ENCODE measurements around the gene MED27. TPM values are rescaled to one million over a fixed set of nuclear protein-coding genes. Genes with fewer than 3 reads are reported as not detected.

Gene MED27
- total and polyA plus RNA-seq, 9 of the 15 experiments (the other 6 are each of a cell fraction or from before 2014, with no cell fraction given): 24.4 to 91.0 (median 36.1) TPM

DNA sequence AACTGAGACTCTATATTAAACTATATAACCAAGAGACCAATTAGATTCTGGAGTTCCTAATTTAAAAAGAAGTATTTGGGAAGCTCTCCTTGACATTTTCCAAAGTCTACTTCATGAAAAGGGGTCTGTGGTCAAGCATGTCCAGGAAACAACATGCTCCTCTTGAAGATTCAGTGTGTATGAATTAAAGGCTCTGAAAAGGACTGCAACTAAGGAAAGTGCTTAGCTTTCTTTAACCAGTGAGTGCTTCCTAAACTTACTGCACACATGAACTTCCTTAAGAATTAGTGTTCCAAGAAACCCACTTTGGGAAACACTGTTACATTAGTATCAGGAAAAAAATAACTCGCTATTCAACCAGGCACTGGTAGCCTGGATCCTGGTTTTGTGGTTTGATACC, 167.6 kb downstream of the MED27 start:
- WGBS (ENCODE audit: insufficient coverage, low coverage, missing lambda C conversion rate): 48% methylated on average over 1 of the region's 1 CpG
- H3K27me3 ChIP-seq (ENCODE audit: control insufficient read depth in 2 of 2, insufficient read depth in 2 of 2, low read length in 2 of 2): no peaks in the 10 kb centered on the region
- H3K79me2 ChIP-seq (ENCODE audit: control insufficient read depth, insufficient read depth, low read length): no peaks in the 10 kb centered on the region
- ChIA-PET CTCF (ENCODE audit: low intra/inter-chr PET ratio) (no interaction called here), POLR2A (no interaction called here)
- no peak overlapping the region for H3K27ac ChIP-seq (ENCODE audit: extremely low read depth, low read depth, low read length)
- no TSS peak for BruUV-seq (replicated peaks)
- no peak overlapping the region for H2AFZ ChIP-seq (ENCODE audit: low read depth, low read length)
- H3K9ac ChIP-seq (ENCODE audit: insufficient read depth in 1 of 2, low read depth in 2 of 2, low read length in 2 of 2): no peak overlapping the region
- no peaks in the 10 kb centered on the region for H3K4me1 ChIP-seq (replicated peaks in 1 of 2; ENCODE audit: control insufficient read depth in 2 of 2, insufficient read depth in 2 of 2, low read length in 2 of 2)
- intact Hi-C loops (cut with micrococcal nuclease) (no loop called here), in situ Hi-C loops (cut with MboI) (no loop called here)
- no peaks in the 10 kb centered on the region for H3K36me3 ChIP-seq (ENCODE audit: control insufficient read depth, insufficient read depth, low read length)
- H3K4me3 ChIP-seq: no peak overlapping the region
- H3K9me3 ChIP-seq (replicated peaks; ENCODE audit: control insufficient read depth, insufficient read depth, low read depth, low read length): no peaks in the 10 kb centered on the region
- H3K4me2 ChIP-seq (ENCODE audit: insufficient read depth, low read length): no peak overlapping the region
- peaks cover 6% of the 10 kb centered on the region for H3K9me1 ChIP-seq (ENCODE audit: control insufficient read depth, insufficient read depth, low read length)
- TF ChIP-seq SREBF1 (IDR thresholded peaks at IDR 0.05; ENCODE audit: borderline replicate concordance, low read depth, low read length): no peak
- TF ChIP-seq ZNF239 (CRISPR knock-in tag; IDR thresholded peaks at IDR 0.05): peak; percentile 92
- no peak for TF ChIP-seq ZFP1 (CRISPR knock-in tag; IDR thresholded peaks at IDR 0.05)
- TF ChIP-seq ZNF184 (CRISPR knock-in tag; IDR thresholded peaks at IDR 0.05): no peak
- DNase-seq (ENCODE audit: extremely low read depth in 1 of 4, low spot score in 3 of 4): no peak
- ATAC-seq: no peak
- no peak for FAIRE-seq
- H4K20me1 ChIP-seq (replicated peaks; ENCODE audit: control insufficient read depth, insufficient read depth, low read length): 0 out of 2 replicates have a peak, but pooled peaks cover 5% of the 10 kb centered on the region

GRCh38 chr9:131910572-131910971, 169.1 kb downstream of the MED27 start:
- in situ Hi-C loops (cut with MboI): no loop called here
- TF ChIP-seq ATF1 (CRISPR knock-in tag; IDR thresholded peaks at IDR 0.05): no peak
- TF ChIP-seq ATF1 (tag; IDR thresholded peaks at IDR 0.05): no peak
- no peak for TF ChIP-seq ZNF551 (CRISPR knock-in tag; IDR thresholded peaks at IDR 0.05)
- no peak for TF ChIP-seq KLF16 (IDR thresholded peaks at IDR 0.05)
- TF ChIP-seq ZNF407 (IDR thresholded peaks at IDR 0.05; ENCODE audit: low read depth): no peak
- TF ChIP-seq RBM34 (IDR thresholded peaks at IDR 0.05; ENCODE audit: borderline replicate concordance, insufficient read depth, low read length): no peak
- no peak for TF ChIP-seq ILF3 (IDR thresholded peaks at IDR 0.05; ENCODE audit: borderline replicate concordance)

More at GRCh38 chr9:131910572-131910971, 169.1 kb downstream of the MED27 start:
- FAIRE-seq (no peak), DNase-seq (ENCODE audit: extremely low read depth in 1 of 4, low spot score in 3 of 4) (no peak), ATAC-seq (no peak)
- peaks cover 6% of the 10 kb centered on the region for H3K9me1 ChIP-seq (ENCODE audit: control insufficient read depth, insufficient read depth, low read length)
- no peak overlapping the region for H2AFZ ChIP-seq (ENCODE audit: low read depth, low read length)
- H3K79me2 ChIP-seq (ENCODE audit: control insufficient read depth, insufficient read depth, low read length): no peaks in the 10 kb centered on the region
- intact Hi-C loops (cut with micrococcal nuclease): no loop called here
- H3K9ac ChIP-seq (ENCODE audit: insufficient read depth in 1 of 2, low read depth in 2 of 2, low read length in 2 of 2): no peak overlapping the region
- no peaks in the 10 kb centered on the region for H3K9me3 ChIP-seq (replicated peaks; ENCODE audit: control insufficient read depth, insufficient read depth, low read depth, low read length)
- no peaks in the 10 kb centered on the region for H3K36me3 ChIP-seq (ENCODE audit: control insufficient read depth, insufficient read depth, low read length)
- ChIA-PET CTCF (ENCODE audit: low intra/inter-chr PET ratio) (no interaction called here), POLR2A (no interaction called here)
- H3K4me1 ChIP-seq (replicated peaks in 1 of 2; ENCODE audit: control insufficient read depth in 2 of 2, insufficient read depth in 2 of 2, low read length in 2 of 2): no peaks in the 10 kb centered on the region
- H4K20me1 ChIP-seq (replicated peaks; ENCODE audit: control insufficient read depth, insufficient read depth, low read length): no peaks in the 10 kb centered on the region
- no TSS peak for BruUV-seq (replicated peaks)
- no peaks in the 10 kb centered on the region for H3K27me3 ChIP-seq (ENCODE audit: control insufficient read depth in 2 of 2, insufficient read depth in 2 of 2, low read length in 2 of 2)
- H3K27ac ChIP-seq (ENCODE audit: extremely low read depth, low read depth, low read length): no peak overlapping the region
- H3K4me3 ChIP-seq: no peak overlapping the region
- WGBS (ENCODE audit: insufficient coverage, low coverage, missing lambda C conversion rate): 58% methylated on average over 5 of the region's 7 CpGs
- no peak overlapping the region for H3K4me2 ChIP-seq (ENCODE audit: insufficient read depth, low read length)

Data from K562 (cell line).